ENCODE measurements around the gene RUVBL1.
"Not testable (repeated sequence)": the region's sequence is repeated elsewhere in the genome, so short reads cannot be mapped to it uniquely, and the experiment has no call there.

DNA sequence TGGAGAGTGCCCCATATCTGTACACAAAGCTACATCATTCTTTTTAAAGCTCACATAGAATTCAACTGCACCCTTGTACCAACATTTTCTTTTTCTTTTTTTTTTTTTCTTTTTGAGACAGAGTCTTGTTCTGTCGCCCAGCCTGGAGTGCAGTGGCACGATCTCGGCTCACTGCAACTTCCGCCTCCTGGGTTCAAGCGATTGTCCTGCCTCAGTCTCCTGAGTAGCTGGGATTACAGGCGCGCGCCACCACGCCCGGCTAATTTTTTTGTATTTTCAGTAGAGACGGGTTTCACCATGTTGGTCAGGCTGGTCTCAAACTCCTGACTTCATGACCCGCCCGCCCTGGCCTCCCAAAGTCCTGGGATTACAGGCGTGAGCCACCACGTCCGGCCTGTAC is 30.7 kb upstream of the RUVBL1 start:
- TF ChIP-seq, protein P1, sequence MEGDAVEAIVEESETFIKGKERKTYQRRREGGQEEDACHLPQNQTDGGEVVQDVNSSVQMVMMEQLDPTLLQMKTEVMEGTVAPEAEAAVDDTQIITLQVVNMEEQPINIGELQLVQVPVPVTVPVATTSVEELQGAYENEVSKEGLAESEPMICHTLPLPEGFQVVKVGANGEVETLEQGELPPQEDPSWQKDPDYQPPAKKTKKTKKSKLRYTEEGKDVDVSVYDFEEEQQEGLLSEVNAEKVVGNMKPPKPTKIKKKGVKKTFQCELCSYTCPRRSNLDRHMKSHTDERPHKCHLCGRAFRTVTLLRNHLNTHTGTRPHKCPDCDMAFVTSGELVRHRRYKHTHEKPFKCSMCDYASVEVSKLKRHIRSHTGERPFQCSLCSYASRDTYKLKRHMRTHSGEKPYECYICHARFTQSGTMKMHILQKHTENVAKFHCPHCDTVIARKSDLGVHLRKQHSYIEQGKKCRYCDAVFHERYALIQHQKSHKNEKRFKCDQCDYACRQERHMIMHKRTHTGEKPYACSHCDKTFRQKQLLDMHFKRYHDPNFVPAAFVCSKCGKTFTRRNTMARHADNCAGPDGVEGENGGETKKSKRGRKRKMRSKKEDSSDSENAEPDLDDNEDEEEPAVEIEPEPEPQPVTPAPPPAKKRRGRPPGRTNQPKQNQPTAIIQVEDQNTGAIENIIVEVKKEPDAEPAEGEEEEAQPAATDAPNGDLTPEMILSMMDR (IDR thresholded peaks at IDR 0.05), result not testable (repeated sequence)
- TF ChIP-seq POLR2A (IDR thresholded peaks at IDR 0.05), result not testable (repeated sequence)

All from heart left ventricle (tissue), 13 donors.